NK-92 (cell line): Measurements from ENCODE around the gene CNBD2.
"Not testable (repeated sequence)": the region's sequence is repeated elsewhere in the genome, so short reads cannot be mapped to it uniquely, and the experiment has no call there.

Source experiments
- DNase-seq: peaks from one replicate; lab custom pipeline; 2025; ENCODE audit not compliant: unreplicated experiment; lab: John Stamatoyannopoulos, UW

The CNBD2 gene

DNA sequence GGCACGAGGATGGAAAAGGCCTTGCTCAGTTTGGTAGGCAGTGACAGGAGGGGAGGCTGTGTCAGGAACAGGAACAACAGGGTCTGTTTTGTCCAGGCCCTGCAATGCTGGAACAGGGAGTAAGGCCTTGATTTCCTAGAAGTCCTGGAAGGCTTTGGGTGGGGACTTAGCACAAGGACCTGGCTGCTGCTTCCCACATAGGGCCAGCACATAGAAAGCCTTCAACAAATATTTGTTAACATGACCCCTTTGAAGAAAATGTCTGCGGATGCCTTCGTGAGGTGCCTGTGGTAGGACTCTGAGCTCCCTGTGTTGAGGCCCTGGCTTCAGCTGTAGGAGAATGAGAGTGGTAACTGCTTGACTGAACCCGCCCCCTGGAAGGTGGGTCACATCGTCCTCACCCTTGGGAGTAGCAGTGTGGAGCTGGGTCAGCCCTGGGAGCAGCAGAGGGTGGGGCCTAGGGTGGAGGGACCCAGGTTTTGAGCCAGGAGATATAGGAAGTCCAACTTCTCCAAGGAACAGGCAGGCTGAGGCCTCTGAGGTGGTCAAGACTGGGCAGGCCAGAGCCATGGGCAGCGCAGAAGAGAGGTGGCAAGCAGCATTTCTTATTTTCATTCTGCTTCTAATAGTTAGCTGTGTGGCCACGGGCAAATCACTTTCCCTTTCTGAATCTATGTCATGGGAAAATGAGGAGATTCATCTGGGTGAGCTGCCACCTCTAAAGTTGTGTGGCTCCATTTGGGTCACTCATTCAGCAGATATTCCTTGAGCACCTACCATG, 50.0 kb downstream of the CNBD2 start:
- no peak for DNase-seq

DNA sequence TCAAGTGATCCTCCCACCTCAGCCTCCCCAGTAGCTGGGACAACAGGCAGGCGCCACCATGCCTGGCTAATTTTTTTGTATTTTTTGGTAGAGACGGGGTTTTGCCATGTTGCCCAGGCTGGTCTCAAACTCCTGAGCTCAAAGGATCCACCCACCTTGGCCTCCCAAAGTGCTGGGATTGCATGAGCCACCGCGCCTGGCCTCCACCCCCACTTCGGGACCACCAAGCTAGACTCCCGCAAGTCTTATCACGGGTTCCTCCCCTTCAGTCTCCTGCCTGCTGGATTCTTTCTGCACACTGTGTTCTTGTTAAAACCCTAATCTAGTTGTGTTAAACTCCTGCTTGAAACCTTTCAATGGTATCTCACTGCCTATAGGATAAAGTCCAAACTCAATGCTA, 57.7 kb downstream of the CNBD2 start:
- DNase-seq: not testable (repeated sequence)

DNA sequence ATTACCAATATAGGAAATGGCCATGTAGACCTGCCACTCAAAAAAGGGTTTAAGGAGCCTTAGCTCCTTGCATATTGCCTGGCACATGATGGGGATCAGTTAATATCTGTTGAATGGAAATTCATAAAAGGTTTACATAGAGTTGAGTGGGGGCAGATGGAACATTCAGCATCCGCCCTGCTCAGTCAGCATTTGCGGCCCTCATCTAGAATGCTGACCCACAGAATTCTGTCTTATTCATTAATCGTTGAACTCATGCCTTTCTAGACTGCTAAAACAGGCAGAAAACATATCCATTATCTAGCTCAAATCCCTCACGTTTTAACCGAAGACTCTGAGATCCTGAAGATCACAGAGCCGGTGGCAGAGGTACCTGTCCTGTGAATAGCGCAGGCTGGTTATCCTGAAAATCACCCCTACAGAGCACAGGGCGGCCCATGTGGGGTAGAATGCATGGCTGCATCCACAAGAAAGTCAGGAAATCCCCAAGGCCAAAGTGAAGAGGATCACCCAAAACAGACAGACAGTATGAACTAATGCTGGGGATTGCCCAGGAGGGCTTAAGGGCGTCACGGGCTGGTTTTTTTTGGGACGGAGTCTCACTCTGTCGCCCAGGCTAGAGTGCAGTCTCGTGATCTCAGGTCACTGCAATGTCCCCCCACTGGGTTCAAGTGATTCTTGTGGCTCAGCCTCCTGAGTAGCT, 59.9 kb downstream of the CNBD2 start:
- no peak for DNase-seq

GRCh38 chr20:36030149-36030548, 61.8 kb downstream of the CNBD2 start:
- no peak for DNase-seq

DNA sequence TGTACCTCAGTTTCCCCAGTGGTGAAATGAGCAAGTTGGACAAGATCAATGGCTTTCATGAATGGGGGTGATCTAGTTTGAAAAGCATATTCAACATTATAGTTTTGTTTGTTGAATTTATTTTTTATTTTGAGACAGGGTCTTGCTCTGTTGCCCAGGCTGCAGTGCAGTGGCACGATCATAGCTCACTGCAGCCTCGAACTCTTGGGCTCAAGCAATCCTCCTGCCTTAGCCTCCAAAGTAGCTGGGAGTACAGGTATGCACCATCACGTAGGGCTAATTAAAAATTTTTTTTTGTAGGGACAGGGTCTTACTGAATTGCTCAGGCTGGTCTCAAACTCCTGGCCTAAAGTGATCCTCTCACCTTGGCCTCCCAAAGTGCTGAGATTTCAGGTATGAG, 63.4 kb downstream of the CNBD2 start:
- DNase-seq: no peak

GRCh38 chr20:36034875-36035274, 66.5 kb downstream of the CNBD2 start:
- no peak for DNase-seq

GRCh38 chr20:36035745-36036144, 67.4 kb downstream of the CNBD2 start:
- no peak for DNase-seq

GRCh38 chr20:36036688-36037087, 68.3 kb downstream of the CNBD2 start:
- no peak for DNase-seq

GRCh38 chr20:36040571-36040970, 72.2 kb downstream of the CNBD2 start:
- DNase-seq: no peak

DNA sequence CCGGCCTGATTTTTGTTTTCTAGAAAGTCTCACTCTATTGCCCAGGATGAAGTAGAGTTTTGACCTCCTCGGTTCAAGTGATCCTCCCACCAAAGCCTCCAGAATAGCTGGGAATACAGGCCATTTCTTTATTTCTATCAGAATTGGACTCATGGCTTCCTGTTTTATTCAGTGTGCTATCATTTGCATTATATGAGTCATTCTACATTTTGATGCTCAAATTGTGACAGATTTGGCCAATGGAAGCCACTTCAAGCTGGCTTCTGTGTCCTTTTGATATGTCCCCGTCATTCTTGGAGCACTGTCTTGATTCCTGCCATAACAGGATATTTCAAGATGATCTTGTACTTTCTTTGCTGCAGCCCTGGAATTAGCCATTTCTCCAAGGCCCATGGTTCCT, 75.1 kb downstream of the CNBD2 start:
- no peak for DNase-seq

DNA sequence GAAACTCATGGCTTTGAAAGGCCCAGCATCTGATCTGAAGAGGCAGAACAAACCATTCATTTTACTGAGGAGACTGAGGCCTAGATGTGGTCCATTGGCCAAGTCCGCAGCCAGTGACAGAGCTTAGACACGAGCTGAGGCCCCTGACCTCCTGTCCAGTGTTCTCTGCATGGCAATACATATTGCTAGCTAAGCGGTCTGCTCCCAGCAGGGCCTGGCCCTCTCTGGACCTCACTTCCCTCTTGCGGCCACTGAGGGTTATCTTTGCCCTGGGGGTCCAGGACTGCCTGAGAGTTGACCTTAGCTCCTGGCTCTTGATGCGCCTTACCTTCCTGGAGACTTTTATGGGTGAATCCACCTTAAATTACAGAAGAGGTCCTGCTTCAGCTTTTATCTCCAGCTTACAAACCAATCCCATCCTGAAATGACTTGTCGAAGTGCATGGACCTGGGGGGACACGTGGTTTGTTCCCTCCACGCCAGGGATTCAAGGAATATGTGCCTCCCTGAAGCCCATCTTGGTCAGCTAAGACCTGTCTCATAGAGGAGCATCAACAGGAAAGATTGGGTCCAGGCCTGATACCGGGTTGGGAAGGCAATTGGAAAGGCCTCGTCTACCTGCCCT, 75.6 kb downstream of the CNBD2 start:
- DNase-seq: no peak

GRCh38 chr20:36045373-36045714, 77.0 kb downstream of the CNBD2 start:
- DNase-seq: no peak

DNA sequence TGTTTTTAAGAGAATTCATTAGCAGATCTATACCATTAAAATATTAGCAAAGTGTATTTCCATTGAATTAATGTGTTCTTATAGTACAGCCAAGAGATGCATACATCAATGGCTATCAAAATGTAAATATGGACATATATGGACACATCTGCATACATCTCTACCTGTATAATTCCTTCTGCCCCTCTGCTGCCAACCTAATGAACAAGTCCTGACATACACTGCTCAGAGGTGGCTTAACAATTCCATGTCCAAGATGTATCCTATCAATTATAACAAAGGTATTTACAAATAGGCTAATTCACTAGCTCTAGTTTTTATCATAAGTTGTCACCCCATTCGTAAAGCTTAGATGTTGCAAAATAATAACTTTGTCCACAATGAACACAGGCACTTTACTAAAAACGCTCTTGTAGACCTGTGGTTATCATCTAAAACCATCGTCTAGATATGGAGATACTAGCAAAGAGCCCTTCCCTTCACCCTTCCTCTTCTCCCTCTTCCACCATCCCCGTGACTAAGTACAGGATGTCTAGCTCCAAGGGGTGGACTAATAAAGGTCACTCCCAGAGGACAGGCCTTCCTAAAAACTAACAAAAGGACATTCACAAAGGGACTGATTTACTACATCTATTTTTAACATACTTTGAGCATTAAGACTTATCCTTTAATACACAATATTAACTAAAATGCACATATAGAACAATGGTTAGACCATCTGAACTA, 77.8 kb downstream of the CNBD2 start:
- not testable (repeated sequence) for DNase-seq

- DNase-seq: not testable (repeated sequence)
Observed at GRCh38 chr20:36049408-36049807, 81.0 kb downstream of the CNBD2 start.

DNA sequence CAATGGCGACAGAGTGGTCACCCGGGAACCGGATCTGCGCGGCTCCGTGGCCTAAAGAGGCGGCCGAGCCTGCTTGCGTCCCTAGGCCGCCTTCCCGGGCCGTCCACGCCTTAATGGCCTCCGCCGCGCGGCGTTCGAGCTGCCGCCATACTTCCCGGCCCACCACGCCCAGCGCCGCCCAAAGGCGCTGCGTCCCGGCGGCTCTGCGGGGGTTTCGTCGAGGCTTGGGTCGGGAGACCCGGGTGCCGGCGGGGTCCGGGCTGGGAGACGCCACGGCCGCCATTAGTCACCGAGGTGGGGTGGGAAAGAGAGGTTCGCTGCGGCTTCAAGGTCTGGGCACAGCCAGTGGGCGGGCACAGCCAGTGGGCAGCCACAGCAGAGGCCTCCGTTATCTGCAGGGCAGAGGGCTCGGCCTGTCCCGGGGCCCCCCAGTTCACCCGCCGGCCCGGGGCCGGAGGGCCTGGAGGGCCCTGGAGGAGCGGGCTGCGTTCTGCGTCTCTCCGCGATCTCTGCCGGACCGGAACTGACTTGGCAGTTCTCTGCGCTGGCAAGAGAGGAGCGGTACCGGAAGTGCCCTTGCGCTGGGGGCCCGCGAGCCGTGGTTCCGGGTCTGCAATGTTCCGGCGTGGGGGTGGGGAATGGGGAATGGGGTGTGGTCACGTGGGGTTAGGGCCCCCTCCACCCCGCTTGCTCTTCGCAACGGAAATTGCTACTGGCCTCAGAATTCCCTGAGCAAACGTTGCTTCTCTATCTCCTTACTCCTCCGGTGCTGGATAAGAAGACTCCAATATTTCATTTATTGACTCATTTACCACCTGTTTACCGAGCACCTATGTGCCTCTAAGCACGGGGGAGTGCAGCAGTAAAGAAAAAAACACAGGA, 82.3 kb downstream of the CNBD2 start:
- DNase-seq: no peak

- DNase-seq: no peak
Observed at GRCh38 chr20:36051318-36052116, 83.1 kb downstream of the CNBD2 start.

DNA sequence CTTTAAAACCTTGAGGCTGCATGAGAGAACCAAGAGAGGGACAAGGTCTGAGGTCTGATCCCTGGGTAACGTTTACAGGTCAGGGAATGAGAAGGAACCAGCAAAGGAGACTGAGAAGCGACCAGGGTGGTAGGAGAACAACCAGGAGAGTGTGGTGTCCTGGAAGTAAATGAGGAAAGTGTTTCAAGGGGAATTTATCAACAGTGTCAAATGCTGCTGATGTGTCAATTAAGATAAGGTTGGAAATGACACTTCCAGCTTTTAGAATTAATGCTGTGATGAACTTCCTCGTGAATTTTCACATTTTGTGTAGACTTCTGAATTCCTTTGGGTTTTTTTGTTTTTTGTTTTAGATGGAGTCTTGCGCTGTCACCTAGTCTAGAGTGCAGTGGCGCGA, 83.7 kb downstream of the CNBD2 start:
- no peak for DNase-seq

GRCh38 chr20:36053863-36054518, 85.6 kb downstream of the CNBD2 start:
- DNase-seq: not testable (repeated sequence)

DNA sequence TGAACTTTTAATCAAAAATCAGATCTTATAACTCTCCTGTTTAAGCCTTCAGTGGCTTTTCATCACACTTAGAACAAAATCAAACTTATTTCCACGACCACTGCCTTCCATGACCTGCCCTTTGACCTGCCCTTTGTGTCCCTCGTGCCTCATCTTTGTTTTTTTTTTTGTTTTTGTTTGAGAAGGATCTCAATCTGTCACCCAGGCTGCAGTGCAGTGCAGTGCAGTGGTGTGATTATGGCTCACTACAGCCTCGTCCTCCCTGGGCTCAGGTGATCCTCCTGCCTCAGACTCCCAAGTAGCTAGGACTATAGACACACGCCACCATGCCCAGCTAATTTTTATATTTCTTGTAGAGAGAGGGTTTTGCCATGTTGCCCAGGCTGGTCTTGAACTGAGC, 86.8 kb downstream of the CNBD2 start:
- no peak for DNase-seq
